ENCODE data around the gene NMT1.

DNA sequence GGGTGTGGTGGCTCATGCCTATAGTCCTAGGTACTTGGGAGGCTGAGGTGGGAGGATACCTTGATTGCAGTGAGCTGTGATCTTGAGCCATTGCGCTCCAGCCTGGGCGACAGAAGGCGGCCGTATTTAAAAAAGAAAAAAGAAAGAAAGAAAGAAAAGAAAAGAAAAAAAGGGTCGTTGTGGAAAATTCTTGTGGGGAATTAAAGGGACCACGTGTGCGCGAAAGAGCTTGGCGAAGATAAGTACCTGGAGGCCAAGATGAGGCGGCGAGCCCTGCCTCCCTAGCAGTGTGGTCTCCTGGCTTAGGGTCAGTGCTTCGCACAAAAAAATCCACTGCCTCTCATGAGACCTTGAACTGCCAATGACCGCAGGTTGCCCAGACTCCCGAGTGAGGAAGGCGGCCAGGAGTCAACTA lies 728 bp upstream of the NMT1 start:
- no peak for TF ChIP-seq POLR2A (IDR thresholded peaks at IDR 0.05; ENCODE audit: low read depth, low read length)
- TF ChIP-seq POLR2AphosphoS5 (IDR thresholded peaks at IDR 0.05; ENCODE audit: low read depth, low read length), result no peak
